GM21717 (cell line): ENCODE measurements around the gene PKP2.

Experiments
- ATAC-seq: cut with Tn5 transposase; IDR thresholded peaks from one replicate; pipeline ENCODE4 v1.9.1; 2021; ENCODE audit warnings: mild to moderate bottlenecking, moderate library complexity; ENCODE audit not compliant: unreplicated experiment

Gene PKP2

GRCh38 chr12:32896432-32897280, at the start of gene PKP2:
TSS of gene PKP2 (minus strand) at chr12:32896777. CDS start at chr12:32896731, 46 bp downstream.
- peak; percentile 71 for ATAC-seq

GRCh38 chr12:32944195-32944594, 47.6 kb upstream of the PKP2 start:
- no peak for ATAC-seq

- ATAC-seq = no peak
Measured at GRCh38 chr12:32939801-32940200, 43.2 kb upstream of the PKP2 start.

GRCh38 chr12:32926963-32927362, 30.4 kb upstream of the PKP2 start:
- no peak for ATAC-seq

DNA sequence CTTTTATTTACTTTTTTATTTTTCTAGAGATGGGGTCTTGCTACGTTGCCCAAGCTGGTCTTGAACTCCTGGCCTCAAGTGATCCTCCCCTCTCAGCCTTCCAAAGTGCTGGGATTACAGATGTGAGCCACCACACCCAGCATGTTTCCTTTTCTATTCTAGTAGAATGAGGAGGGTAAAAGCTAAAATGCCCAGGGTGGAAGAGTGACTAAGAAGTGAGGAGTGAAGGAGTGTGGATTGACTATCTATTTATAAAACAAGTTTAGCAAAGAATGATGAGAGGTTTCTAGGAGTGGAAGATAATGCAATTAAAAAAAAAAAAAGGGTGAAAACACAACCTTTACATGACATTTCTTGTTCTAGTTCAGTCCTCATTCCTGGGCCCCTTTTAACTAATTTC, 29.8 kb upstream of the PKP2 start:
- no peak for ATAC-seq

DNA sequence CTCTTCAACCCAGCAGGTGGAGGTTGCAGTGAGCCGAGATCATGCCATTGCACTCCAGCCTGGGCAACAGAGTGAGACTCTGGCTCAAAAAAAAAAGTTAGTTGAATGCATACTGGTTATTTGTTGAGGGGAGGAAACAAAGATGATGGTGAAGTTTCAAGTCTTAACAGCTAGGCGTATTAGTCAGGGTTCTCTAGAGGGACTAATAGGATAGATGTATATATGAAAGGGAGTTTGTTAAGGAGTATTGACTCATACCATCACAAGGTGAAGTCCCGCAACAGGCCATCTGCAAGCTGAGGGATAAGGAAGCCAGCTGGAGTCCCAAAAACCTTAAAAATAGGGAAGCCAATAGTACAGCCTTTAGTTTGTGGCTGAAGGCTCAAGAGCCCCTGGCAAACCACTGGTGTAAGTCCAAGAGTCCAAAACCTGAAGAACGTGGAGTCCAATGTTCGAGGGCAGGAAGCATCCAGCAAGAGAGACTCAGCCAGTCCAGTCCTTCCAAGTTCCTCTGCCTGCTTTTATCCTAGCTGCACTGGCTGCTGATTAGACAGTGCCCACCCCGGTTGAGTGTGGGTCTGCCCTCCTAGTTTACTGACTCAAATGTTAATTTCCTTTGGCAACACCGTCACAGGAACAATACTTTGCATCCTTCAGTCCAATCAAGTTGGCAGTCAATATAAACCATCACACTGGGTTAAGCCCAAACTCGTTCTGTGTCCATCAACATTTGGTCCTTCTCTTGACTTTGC, 26.1 kb upstream of the PKP2 start:
- no peak for ATAC-seq

DNA sequence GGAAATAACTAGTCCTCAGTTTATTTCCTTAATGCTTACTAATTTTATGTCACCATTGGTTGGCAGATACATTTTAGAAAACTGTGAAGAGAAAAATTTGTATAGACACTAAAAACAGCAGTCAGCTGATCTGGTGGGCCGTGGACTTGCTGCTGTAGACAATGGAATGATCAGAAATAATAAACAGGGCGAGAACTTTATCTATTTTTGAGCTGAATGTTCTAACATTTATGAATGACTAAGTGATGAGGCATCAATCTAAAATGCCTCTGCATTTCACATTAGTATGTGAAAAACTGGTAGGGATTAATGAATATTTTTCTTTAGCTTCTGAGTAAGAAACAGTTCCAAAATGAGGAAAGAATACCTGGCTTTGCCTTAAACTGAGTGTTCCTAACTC, 24.8 kb upstream of the PKP2 start:
- no peak for ATAC-seq

DNA sequence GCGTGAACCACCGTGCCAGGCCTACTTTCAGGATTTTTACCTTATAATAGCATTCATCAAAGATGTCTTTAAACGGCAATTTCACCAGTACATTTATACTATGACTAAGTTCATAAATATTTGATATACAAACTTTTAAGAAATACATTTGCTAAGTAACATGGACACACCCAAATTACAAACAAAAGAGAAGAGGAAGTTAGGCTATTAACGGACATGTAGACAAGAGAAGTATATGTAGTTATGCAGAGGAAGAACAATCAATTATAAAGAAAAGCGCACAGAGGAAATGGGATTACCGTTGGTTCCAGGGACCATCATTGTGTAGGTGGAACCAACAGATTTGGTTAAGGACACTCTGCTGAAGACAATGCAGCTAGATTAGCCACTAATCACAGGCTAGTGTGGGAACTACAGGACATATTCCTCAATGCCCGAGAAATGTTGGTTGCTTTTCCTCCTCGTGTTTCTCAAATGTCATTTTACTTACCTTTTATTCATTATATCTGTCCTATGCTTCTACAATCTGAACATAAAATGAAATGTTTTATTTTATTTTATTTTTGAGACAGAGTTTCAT, 24.0 kb upstream of the PKP2 start:
- no peak for ATAC-seq

- no peak for ATAC-seq
Measured at GRCh38 chr12:32918890-32919801, 22.6 kb upstream of the PKP2 start.

GRCh38 chr12:32917094-32917611, 20.6 kb upstream of the PKP2 start:
- ATAC-seq = no peak

- no peak for ATAC-seq
Measured at GRCh38 chr12:32907898-32908476, 11.4 kb upstream of the PKP2 start.

DNA sequence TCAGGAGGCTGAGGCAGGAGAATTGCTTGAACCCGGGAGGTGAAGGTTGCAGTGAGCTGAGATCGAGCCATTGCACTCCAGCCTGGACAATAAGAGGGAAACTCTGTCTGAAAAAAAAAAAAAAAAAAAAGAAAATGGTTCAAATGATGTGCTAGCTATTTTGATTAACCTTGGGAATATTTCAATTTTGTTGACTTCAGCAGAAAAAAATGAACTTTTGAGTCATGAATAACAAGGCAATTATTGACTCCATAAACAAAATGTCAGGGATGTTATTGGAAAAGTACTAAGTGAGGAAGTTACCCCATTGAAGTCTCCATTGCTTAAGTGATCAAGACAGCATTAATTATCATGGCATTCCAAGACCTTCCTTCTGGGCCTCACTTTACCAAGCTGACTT, 10.6 kb upstream of the PKP2 start:
- ATAC-seq = no peak

- ATAC-seq = peak; percentile 96
Measured at GRCh38 chr12:32906399-32907165, 10.0 kb upstream of the PKP2 start.

GRCh38 chr12:32903763-32904162, 7.2 kb upstream of the PKP2 start:
- no peak for ATAC-seq

DNA sequence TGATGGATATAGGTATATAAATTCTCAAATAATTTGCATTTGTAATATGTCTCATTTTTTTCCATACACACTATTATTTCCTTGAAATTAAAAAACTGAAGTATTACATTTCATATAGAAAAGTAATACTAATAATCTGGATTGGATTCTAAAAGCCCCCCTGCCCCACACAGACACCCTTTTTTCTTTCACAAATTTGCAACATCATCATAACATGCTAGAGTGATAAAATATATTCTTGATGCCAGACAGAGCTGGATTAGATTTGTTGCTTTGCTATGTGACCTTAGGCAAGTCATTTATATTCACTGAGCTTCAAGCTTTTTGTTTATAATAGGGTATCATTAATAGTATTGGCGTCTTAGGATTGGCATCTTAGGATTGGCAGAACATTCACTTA, 6.7 kb upstream of the PKP2 start:
- ATAC-seq = no peak

DNA sequence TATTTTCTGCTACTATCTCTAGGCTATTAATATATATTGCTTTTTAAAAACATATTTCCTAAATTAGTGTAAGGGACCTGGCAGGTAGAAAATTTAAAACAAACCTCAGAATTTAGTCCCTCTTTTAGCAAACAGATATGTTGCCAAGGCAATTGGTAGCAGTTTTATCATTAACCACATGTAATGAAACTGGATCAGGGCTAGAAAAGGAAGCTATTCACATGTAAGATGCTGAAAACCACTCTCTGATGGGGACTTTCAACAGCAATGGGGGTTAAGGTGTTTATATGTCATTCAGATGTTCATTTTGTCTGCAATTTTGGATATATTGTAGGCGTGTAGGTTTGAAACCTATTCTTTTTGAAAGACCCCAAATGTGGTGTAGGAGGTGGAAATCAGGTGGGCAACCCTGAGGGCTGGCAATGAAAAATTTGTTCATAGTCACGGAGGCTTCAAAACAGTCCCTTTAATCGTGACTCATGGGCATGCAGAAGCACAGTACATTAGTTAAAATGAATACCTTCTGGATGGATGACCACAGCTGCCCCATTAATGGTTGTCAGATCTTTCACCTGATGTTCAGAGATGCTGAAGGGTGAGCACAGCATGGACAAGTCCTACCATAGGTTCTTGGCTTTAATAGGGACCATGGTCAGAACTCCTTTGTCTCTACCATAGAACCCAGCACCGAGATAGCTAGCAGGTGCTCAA, 5.9 kb upstream of the PKP2 start:
- peak; percentile 44 for ATAC-seq

GRCh38 chr12:32901553-32901952, 5.0 kb upstream of the PKP2 start:
- no peak for ATAC-seq

DNA sequence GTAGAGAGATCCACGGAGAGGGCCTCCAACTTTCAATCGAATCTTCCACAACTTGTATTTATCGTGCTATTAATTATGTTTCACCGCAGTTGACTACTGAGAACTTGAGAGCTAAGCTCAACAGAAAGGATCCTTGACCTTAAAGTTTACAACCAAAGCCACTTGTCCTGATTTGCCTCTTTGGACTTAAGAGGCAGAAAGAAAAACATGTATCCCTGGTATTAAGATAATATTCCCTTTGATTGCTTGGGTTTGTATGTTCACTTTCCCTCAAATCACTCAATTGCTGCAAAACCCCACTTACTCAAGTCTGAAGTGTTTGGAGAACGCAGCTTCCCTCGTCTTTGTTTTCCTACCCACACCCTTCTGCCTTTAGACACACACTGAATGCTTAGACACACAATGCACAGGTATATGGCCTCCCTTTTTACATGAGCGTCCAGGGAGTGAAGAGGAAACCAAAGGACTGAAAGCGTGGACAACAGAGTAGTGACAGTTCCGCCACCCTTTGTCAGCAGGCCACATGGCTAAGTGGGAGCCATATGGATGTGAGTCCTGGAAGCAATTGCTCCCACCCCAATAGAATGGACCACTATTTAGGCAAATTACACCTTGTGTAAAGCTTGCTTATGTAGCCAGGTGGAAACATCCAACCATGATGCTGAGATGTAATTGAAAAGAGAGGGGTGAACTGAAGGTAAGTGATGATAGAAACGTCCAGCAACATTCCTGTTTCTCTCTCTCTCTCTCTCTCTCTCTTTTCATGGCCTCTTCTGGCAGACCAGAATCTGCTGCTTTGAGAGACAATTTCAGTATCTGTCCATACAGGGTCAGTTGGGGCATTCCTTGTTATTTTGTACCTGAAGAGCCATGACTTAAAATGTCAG, 1.4 kb upstream of the PKP2 start:
- no peak for ATAC-seq
